ENCODE measurements around the gene ZNF91. TPM values are rescaled to one million over a fixed set of nuclear protein-coding genes. Genes with fewer than 3 reads are reported as not detected.

ZNF91 gene
- total and polyA plus RNA-seq, 10 of the 15 experiments (the other 5 are each of a cell fraction or from before 2014, with no cell fraction given) = 4.6 to 31.1 (median 11.3) TPM

- H3K79me2 ChIP-seq (ENCODE audit: control insufficient read depth, insufficient read depth, low read length) = no peaks in the 10 kb centered on the region
- ATAC-seq (no peak), FAIRE-seq (no peak), DNase-seq (ENCODE audit: low read depth, low spot score) (no peak)
- no peaks in the 10 kb centered on the region for H4K20me1 ChIP-seq (ENCODE audit: control insufficient read depth, insufficient read depth)
- SMC1A ChIA-PET (ENCODE audit: uncharacterized antibody, unreplicated experiment) = no interaction called here
- no TSS peak for BruUV-seq (replicated peaks)
- TF ChIP-seq CREM (IDR thresholded peaks at IDR 0.05; ENCODE audit: low read depth) (no peak), ZNF207 (IDR thresholded peaks at IDR 0.05; ENCODE audit: borderline replicate concordance) (no peak), POLR2AphosphoS2 (IDR thresholded peaks at IDR 0.05; ENCODE audit: low read depth, low read length) (no peak), IRF4 (IDR thresholded peaks at IDR 0.05; ENCODE audit: low read depth, low read length) (no peak), CEBPZ (IDR thresholded peaks at IDR 0.05; ENCODE audit: low read depth, low read length) (no peak), USF2 (IDR thresholded peaks at IDR 0.05; ENCODE audit: borderline replicate concordance, low read depth, low read length) (no peak), LARP7 (IDR thresholded peaks at IDR 0.05) (no peak), ZNF687 (IDR thresholded peaks at IDR 0.05) (no peak), FOS (IDR thresholded peaks at IDR 0.05; ENCODE audit: borderline replicate concordance, extremely low read depth, insufficient read length) (no peak), SP1 (IDR thresholded peaks at IDR 0.05; ENCODE audit: low read depth, low read length) (no peak), SMARCA5 (IDR thresholded peaks at IDR 0.05) (no peak), TCF3 (IDR thresholded peaks at IDR 0.05; ENCODE audit: borderline replicate concordance, insufficient read depth, low read depth, low read length) (no peak), CREB1 (IDR thresholded peaks at IDR 0.05; ENCODE audit: low read depth) (no peak), NR2C1 (IDR thresholded peaks at IDR 0.05) (no peak), NFXL1 (IDR thresholded peaks at IDR 0.05; ENCODE audit: borderline replicate concordance) (no peak), NFYB (IDR thresholded peaks at IDR 0.05; ENCODE audit: insufficient read depth, low read depth, low read length) (no peak), NBN (IDR thresholded peaks at IDR 0.05) (no peak), SIN3A (IDR thresholded peaks at IDR 0.05; ENCODE audit: low read depth, low read length) (no peak)
- H3K4me3 ChIP-seq = no peak overlapping the region
- H2AFZ ChIP-seq (ENCODE audit: control insufficient read depth, low read depth, low read length) = no peak overlapping the region
- H3K4me2 ChIP-seq (ENCODE audit: control insufficient read depth, insufficient read depth) = no peak overlapping the region
- 40% methylated on average over 4 of the region's 4 CpGs for WGBS (ENCODE audit: insufficient coverage, insufficient replicate concordance, low lambda C conversion rate, missing lambda C conversion rate)
- in situ Hi-C loops (cut with MboI) = no loop called here
- H3K36me3 ChIP-seq (ENCODE audit: control insufficient read depth in 2 of 2, insufficient read depth in 2 of 2, low read length in 1 of 2) = no peaks in the 10 kb centered on the region
- no peaks in the 10 kb centered on the region for H3K9me3 ChIP-seq (replicated peaks; ENCODE audit: control insufficient read depth, insufficient read depth, low read length)
- no peak overlapping the region for H3K9ac ChIP-seq (ENCODE audit: control insufficient read depth, insufficient read depth, low read length)
- CTCF ChIA-PET = no interaction called here
- H3K27me3 ChIP-seq (replicated peaks in 1 of 2; ENCODE audit: control insufficient read depth in 2 of 2, insufficient read depth in 2 of 2, low read length in 1 of 2) = no peaks in the 10 kb centered on the region
- intact Hi-C loops (cut with micrococcal nuclease; ENCODE audit: unreplicated experiment) = no loop called here
- POLR2A ChIA-PET = no interaction called here
- H3K27ac ChIP-seq (ENCODE audit: control insufficient read depth, insufficient read depth) = no peak overlapping the region
- RAD21 ChIA-PET (ENCODE audit: unreplicated experiment) = no interaction called here
- H3K4me1 ChIP-seq (ENCODE audit: control insufficient read depth, insufficient read depth, low read length) = no peaks in the 10 kb centered on the region
Observed at GRCh38 chr19:23294141-23294540, 101.1 kb downstream of the ZNF91 start.
